Calu3 (cell line): Measurements from ENCODE around the gene NSRP1. TPM values are rescaled to one million over a fixed set of nuclear protein-coding genes. Genes with fewer than 3 reads are reported as not detected.
"Not testable (repeated sequence)": the region's sequence is repeated elsewhere in the genome, so short reads cannot be mapped to it uniquely, and the experiment has no call there.

Source experiments
- BruUV-seq: library from RNA; stranded (reverse); fragments of 400-500 nt; replicated peaks from 2 replicates; lab custom pipeline; 2021; lab: Mats Ljungman, UMichigan
- CTCF ChIA-PET: fragments of 300-600 bp; sonication (Branson Sonifier 250); formaldehyde crosslinking; loops from one replicate; lab custom pipeline; 2022; ENCODE audit warnings: antibody characterized with exemption; lab: Charles Lee
- DNase-seq: peaks from one replicate; pipeline ENCODE4 v3.0.0; 2022
- H3K27ac Mint-ChIP-seq: one replicate; pipeline ENCODE4 v1.8.0; 2022; ENCODE audit warnings: mixed read lengths; ENCODE audit not compliant: unreplicated experiment
- H3K27me3 Mint-ChIP-seq: one replicate; pipeline ENCODE4 v1.8.0; 2022; ENCODE audit warnings: mixed read lengths; ENCODE audit not compliant: unreplicated experiment
- H3K36me3 Mint-ChIP-seq: one replicate; pipeline ENCODE4 v1.8.0; 2022; ENCODE audit warnings: mild to moderate bottlenecking, moderate library complexity, mixed read lengths; ENCODE audit not compliant: insufficient read depth, unreplicated experiment
- H3K4me1 Mint-ChIP-seq: one replicate; pipeline ENCODE4 v1.8.0; 2022; ENCODE audit warnings: mild to moderate bottlenecking, low read depth, mixed read lengths; ENCODE audit not compliant: unreplicated experiment
- H3K4me3 Mint-ChIP-seq: one replicate; pipeline ENCODE4 v1.8.0; 2022; ENCODE audit warnings: mild to moderate bottlenecking, low read depth, moderate library complexity, mixed read lengths; ENCODE audit not compliant: unreplicated experiment
- H3K9me3 Mint-ChIP-seq: one replicate; pipeline ENCODE4 v1.8.0; 2022; ENCODE audit warnings: low read depth, mixed read lengths; ENCODE audit not compliant: unreplicated experiment
- CTCF ChIP-seq: fragments of 200-600 bp; IDR thresholded peaks from one replicate; pipeline ENCODE4 v1.8.0; 2022; ENCODE audit warnings: antibody characterized with exemption; ENCODE audit not compliant: unreplicated experiment
- intact Hi-C: fragments of 100-400 bp; cut with micrococcal nuclease; formaldehyde crosslinking; loops from one replicate; pipeline ENCODE4 v1.10.0; 2022; ENCODE audit not compliant: unreplicated experiment
- total RNA-seq: library from RNA; stranded (reverse); gene quantifications from 2 replicates; pipeline ENCODE4 v1.2.3, GENCODE V29; 2022

The NSRP1 gene
- total RNA-seq, 1 experiment from 2014 or later = 27.5 TPM

- intact Hi-C loops = no loop called here
- H3K4me3 Mint-ChIP-seq = no peak overlapping the region
- CTCF ChIA-PET = interaction anchor here (0.6 kb wide), 1 partner anchor 169 kb away, joined by 3 read pairs; no protein-coding TSS in a partner anchor
- no peaks in the 10 kb centered on the region for H3K9me3 Mint-ChIP-seq
- DNase-seq = no peak
- H3K4me1 Mint-ChIP-seq = no peaks in the 10 kb centered on the region
- no peak for TF ChIP-seq CTCF
- BruUV-seq = no TSS peak
- no peak overlapping the region for H3K27ac Mint-ChIP-seq
- no peaks in the 10 kb centered on the region for H3K27me3 Mint-ChIP-seq
- no peaks in the 10 kb centered on the region for H3K36me3 Mint-ChIP-seq
These were observed 79.9 kb downstream of the NSRP1 start for GRCh38 chr17:30196504-30196903.

GRCh38 chr17:30197416-30197815, 80.8 kb downstream of the NSRP1 start:
- no peaks in the 10 kb centered on the region for H3K4me1 Mint-ChIP-seq

GRCh38 chr17:30199600-30199999, 83.0 kb downstream of the NSRP1 start:
- no TSS peak for BruUV-seq
- intact Hi-C loops = no loop called here
- CTCF ChIA-PET = no interaction called here

More at GRCh38 chr17:30197416-30197815, 80.8 kb downstream of the NSRP1 start:
- TF ChIP-seq CTCF = no peak
- no peak overlapping the region for H3K4me3 Mint-ChIP-seq
- DNase-seq = no peak
- no peak overlapping the region for H3K27ac Mint-ChIP-seq
- CTCF ChIA-PET = no interaction called here
- BruUV-seq = no TSS peak
- no peaks in the 10 kb centered on the region for H3K36me3 Mint-ChIP-seq
- no peaks in the 10 kb centered on the region for H3K27me3 Mint-ChIP-seq
- intact Hi-C loops = no loop called here
- no peaks in the 10 kb centered on the region for H3K9me3 Mint-ChIP-seq

GRCh38 chr17:30200106-30200505, 83.5 kb downstream of the NSRP1 start:
- CTCF ChIA-PET = no interaction called here
- Mint-ChIP-seq H3K36me3 (no peaks in the 10 kb centered on the region), H3K9me3 (no peaks in the 10 kb centered on the region), H3K4me1 (no peaks in the 10 kb centered on the region), H3K27ac (no peak overlapping the region), H3K4me3 (no peak overlapping the region), H3K27me3 (no peaks in the 10 kb centered on the region)
- no peak for DNase-seq
- BruUV-seq = no TSS peak
- no peak for TF ChIP-seq CTCF
- intact Hi-C loops = no loop called here

More at GRCh38 chr17:30199600-30199999, 83.0 kb downstream of the NSRP1 start:
- no peaks in the 10 kb centered on the region for H3K36me3 Mint-ChIP-seq
- H3K27ac Mint-ChIP-seq = no peak overlapping the region
- no peaks in the 10 kb centered on the region for H3K9me3 Mint-ChIP-seq
- no peaks in the 10 kb centered on the region for H3K27me3 Mint-ChIP-seq
- no peaks in the 10 kb centered on the region for H3K4me1 Mint-ChIP-seq
- no peak for TF ChIP-seq CTCF
- H3K4me3 Mint-ChIP-seq = no peak overlapping the region
- DNase-seq = no peak

- H3K4me1 Mint-ChIP-seq, H3K9me3 Mint-ChIP-seq, CTCF ChIA-PET, DNase-seq, H3K27ac Mint-ChIP-seq, H3K27me3 Mint-ChIP-seq, H3K36me3 Mint-ChIP-seq, H3K4me3 Mint-ChIP-seq, BruUV-seq, intact Hi-C loops: not testable (repeated sequence)
These were observed 84.0 kb downstream of the NSRP1 start for GRCh38 chr17:30200656-30201055.
